ENCODE measurements around the gene BANK1.

Gene BANK1

GRCh38 chr4:101791182-101791558 is 640 bp downstream of the BANK1 start:
- Mint-ChIP-seq H3K4me3 (peak overlapping the region; percentile 56), H3K9me3 (peaks cover 3% of the 10 kb centered on the region), H3K36me3 (ENCODE audit: low read depth) (no peaks in the 10 kb centered on the region), H3K4me1 (ENCODE audit: low read depth) (peaks cover 14% of the 10 kb centered on the region), H3K27ac (no peak overlapping the region), H3K27me3 (peaks cover 60% of the 10 kb centered on the region)
- DNase-seq = no peak

DNA sequence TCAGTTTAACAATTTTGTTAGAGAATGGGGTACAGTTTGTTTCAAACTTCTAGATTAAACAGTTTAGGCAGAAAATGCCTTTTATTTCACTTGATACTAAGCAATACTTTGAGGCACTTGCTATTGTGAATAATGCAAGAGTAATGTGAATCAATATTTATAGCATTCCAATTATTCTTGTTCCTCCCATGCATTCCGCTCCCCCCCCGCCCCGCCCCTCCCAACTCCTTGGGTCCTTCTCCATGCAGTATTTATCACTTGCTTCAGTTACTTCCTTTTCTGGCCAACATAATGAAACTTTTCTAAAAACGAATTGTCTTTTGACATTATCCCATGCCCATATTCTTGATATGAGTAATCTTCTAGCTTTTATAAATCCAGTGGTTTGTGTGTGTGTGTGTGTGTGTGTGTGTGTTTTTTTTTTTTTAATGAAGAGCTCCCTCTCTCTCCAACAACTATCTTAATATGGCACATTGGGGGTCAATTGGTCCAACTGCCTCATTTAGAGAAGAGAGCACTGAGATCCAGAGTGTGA is 1.6 kb downstream of the BANK1 start:
- peaks cover 62% of the 10 kb centered on the region for H3K27me3 Mint-ChIP-seq
- H3K36me3 Mint-ChIP-seq (ENCODE audit: low read depth) = no peaks in the 10 kb centered on the region
- peaks cover 1% of the 10 kb centered on the region for H3K9me3 Mint-ChIP-seq
- no peak overlapping the region for H3K4me3 Mint-ChIP-seq
- no peak for DNase-seq
- peaks cover 14% of the 10 kb centered on the region for H3K4me1 Mint-ChIP-seq (ENCODE audit: low read depth)
- H3K27ac Mint-ChIP-seq = no peak overlapping the region

GRCh38 chr4:101793397-101793796 is 2.9 kb downstream of the BANK1 start:
- Mint-ChIP-seq H3K4me1 (ENCODE audit: low read depth) (peaks cover 14% of the 10 kb centered on the region), H3K4me3 (no peak overlapping the region), H3K27me3 (peaks cover 57% of the 10 kb centered on the region), H3K36me3 (ENCODE audit: low read depth) (no peaks in the 10 kb centered on the region), H3K27ac (no peak overlapping the region), H3K9me3 (no peaks in the 10 kb centered on the region)
- DNase-seq = no peak

DNA sequence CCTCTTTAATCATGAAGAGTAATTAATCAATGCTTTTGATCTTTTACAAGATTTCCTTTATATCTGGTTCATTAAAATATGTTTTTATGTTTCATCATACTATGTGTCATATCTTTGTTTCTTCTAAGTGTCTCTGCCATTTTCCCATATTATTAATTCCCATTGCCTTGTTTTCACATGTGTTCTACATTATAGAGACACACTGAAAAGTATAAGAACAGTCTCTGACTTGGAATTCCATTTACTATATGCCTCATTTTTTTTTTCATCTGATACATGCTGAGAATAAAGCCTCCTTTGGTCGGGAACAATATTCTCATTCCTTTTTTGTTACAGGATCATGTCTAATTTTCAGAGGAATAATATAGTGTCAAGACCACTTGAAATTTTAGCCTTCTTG is 4.3 kb downstream of the BANK1 start:
- Mint-ChIP-seq H3K27me3 (peaks cover 53% of the 10 kb centered on the region), H3K4me1 (ENCODE audit: low read depth) (peaks cover 14% of the 10 kb centered on the region)
- DNase-seq = no peak

GRCh38 chr4:101795704-101796103 is 5.2 kb downstream of the BANK1 start:
- peaks cover 4% of the 10 kb centered on the region for H3K9me3 Mint-ChIP-seq

More for the DNA sequence above, 4.3 kb downstream of the BANK1 start:
- no peaks in the 10 kb centered on the region for H3K36me3 Mint-ChIP-seq (ENCODE audit: low read depth)
- H3K4me3 Mint-ChIP-seq = no peak overlapping the region
- peaks cover 3% of the 10 kb centered on the region for H3K9me3 Mint-ChIP-seq
- no peak overlapping the region for H3K27ac Mint-ChIP-seq

DNA sequence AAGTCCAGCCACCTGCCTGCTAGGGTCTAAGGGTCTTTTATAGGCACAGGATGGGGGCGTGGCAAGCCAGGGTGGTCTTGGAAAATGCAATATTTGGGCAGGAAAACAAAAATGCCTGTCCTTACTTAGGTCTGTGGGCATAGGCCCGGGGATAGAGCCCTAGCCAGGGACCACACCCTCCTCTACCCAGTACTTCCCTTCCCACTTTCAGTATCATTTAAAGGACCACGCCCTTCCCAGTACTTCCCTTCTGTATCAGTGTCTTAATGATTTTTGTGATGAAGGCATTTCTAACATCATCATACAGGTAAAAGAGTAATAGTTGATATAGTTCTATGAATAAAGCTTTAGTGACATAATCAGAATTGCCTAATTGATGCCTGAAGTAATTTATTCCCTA is 11.4 kb downstream of the BANK1 start:
- Mint-ChIP-seq H3K36me3 (ENCODE audit: low read depth) (no peaks in the 10 kb centered on the region), H3K27me3 (peaks cover 11% of the 10 kb centered on the region), H3K27ac (no peak overlapping the region), H3K4me1 (ENCODE audit: low read depth) (no peaks in the 10 kb centered on the region), H3K9me3 (peaks cover 4% of the 10 kb centered on the region), H3K4me3 (no peak overlapping the region)
- no peak for DNase-seq

More at GRCh38 chr4:101795704-101796103, 5.2 kb downstream of the BANK1 start:
- Mint-ChIP-seq H3K36me3 (ENCODE audit: low read depth) (no peaks in the 10 kb centered on the region), H3K27me3 (peaks cover 52% of the 10 kb centered on the region), H3K4me1 (ENCODE audit: low read depth) (peaks cover 7% of the 10 kb centered on the region), H3K4me3 (no peak overlapping the region), H3K27ac (no peak overlapping the region)
- no peak for DNase-seq

GRCh38 chr4:101806914-101807313 is 16.4 kb downstream of the BANK1 start:
- H3K4me3 Mint-ChIP-seq = no peak overlapping the region
- no peaks in the 10 kb centered on the region for H3K36me3 Mint-ChIP-seq (ENCODE audit: low read depth)
- no peaks in the 10 kb centered on the region for H3K4me1 Mint-ChIP-seq (ENCODE audit: low read depth)
- no peaks in the 10 kb centered on the region for H3K9me3 Mint-ChIP-seq
- peaks cover 10% of the 10 kb centered on the region for H3K27me3 Mint-ChIP-seq
- DNase-seq = no peak
- no peak overlapping the region for H3K27ac Mint-ChIP-seq

DNA sequence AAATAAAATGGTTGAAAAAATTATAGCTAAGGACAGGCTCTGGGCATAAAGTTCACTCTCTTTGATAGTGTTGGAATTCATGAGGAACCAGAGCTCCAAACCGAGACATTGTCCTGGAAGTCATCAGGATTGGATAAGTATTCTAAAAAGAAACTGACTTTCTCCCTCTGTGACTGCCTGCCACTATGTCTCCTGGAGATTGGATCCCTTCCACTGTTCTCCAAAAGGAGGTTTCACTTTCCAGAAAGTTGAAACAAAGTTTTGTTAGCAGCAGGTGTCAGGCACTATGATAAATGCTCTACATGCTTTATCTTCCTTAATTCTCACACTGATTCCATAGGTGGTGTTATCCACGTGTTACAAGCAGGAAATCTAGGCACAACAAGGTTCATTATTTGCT is 16.8 kb downstream of the BANK1 start:
- no peak overlapping the region for H3K4me3 Mint-ChIP-seq
- peaks cover 10% of the 10 kb centered on the region for H3K27me3 Mint-ChIP-seq
- no peaks in the 10 kb centered on the region for H3K4me1 Mint-ChIP-seq (ENCODE audit: low read depth)
- H3K36me3 Mint-ChIP-seq (ENCODE audit: low read depth) = no peaks in the 10 kb centered on the region
- no peak overlapping the region for H3K27ac Mint-ChIP-seq
- H3K9me3 Mint-ChIP-seq = no peaks in the 10 kb centered on the region
- no peak for DNase-seq

DNA sequence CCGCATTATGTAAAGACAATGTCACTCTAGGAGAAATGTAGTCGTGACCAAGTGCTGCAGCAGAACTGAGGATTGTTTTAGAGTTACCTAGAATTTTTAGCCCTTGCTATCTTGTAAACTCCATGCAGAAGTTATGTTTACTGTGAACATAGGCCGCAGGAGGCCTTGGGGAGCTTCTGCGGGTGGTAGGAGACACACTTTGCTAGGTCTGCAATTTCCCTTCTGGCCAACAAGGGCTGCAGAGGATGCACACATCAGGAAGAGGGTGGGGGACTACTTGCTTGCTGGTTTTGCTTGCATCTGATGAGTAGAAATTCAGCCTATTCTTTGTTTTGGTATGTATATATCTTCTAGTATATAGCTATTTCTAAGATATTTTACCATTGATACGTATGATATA is 23.1 kb downstream of the BANK1 start:
- Mint-ChIP-seq H3K27ac (no peak overlapping the region), H3K4me3 (no peak overlapping the region), H3K27me3 (peaks cover 4% of the 10 kb centered on the region), H3K36me3 (ENCODE audit: low read depth) (no peaks in the 10 kb centered on the region), H3K4me1 (ENCODE audit: low read depth) (no peaks in the 10 kb centered on the region), H3K9me3 (no peaks in the 10 kb centered on the region)
- DNase-seq = no peak

GRCh38 chr4:101818362-101818761 is 27.8 kb downstream of the BANK1 start:
- no peak for DNase-seq
- H3K36me3 Mint-ChIP-seq (ENCODE audit: low read depth) = no peaks in the 10 kb centered on the region
- no peak overlapping the region for H3K4me3 Mint-ChIP-seq
- peaks cover 15% of the 10 kb centered on the region for H3K27me3 Mint-ChIP-seq
- H3K9me3 Mint-ChIP-seq = peaks cover 9% of the 10 kb centered on the region
- no peaks in the 10 kb centered on the region for H3K4me1 Mint-ChIP-seq (ENCODE audit: low read depth)
- H3K27ac Mint-ChIP-seq = no peak overlapping the region

DNA sequence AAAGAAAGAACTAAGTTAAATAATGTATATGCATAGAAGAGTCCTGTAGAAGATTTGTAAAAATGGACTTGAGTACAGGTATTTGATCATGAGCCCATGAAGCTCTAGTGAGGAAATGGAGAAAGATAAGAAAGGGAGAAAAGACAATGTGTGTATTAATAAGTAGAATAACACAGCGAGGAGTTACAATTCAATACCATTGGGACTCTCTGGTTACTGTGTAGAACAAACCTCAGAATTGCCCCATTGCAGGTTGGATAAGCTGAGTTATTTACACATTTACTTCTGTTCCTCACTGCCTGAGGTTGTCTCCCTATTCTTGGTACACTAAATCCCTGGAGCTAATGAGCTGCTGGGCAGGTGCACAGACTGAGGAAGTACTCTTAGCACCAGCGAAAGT is 33.3 kb downstream of the BANK1 start:
- Mint-ChIP-seq H3K27ac (no peak overlapping the region), H3K4me3 (no peak overlapping the region), H3K9me3 (peaks cover 9% of the 10 kb centered on the region), H3K27me3 (peaks cover 11% of the 10 kb centered on the region), H3K36me3 (ENCODE audit: low read depth) (no peaks in the 10 kb centered on the region), H3K4me1 (ENCODE audit: low read depth) (no peaks in the 10 kb centered on the region)
- no peak for DNase-seq

- Mint-ChIP-seq H3K4me3 (no peak overlapping the region), H3K4me1 (ENCODE audit: low read depth) (no peaks in the 10 kb centered on the region), H3K27me3 (peaks cover 11% of the 10 kb centered on the region), H3K27ac (no peak overlapping the region), H3K36me3 (ENCODE audit: low read depth) (no peaks in the 10 kb centered on the region), H3K9me3 (peaks cover 9% of the 10 kb centered on the region)
- DNase-seq = no peak
These were observed 34.0 kb downstream of the BANK1 start for GRCh38 chr4:101824500-101824899.

DNA sequence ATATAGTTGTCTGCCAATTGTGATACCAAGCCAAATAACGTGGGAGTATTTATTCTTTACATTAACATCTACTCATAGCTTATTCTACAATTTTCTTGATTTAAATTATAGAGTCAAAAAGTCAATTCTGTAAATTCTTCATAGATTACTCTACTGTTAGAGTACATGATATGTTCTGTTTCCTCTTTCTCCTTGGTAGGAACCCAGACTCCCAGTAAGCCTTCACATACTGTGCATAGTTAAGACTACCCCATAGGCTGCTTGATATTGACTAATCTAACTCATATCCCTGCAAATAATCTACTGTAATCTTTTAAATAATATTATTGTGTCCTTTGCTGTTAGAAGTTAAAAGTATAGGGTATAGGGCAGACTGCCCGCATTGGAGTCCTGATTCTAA is 35.4 kb downstream of the BANK1 start:
- H3K9me3 Mint-ChIP-seq = peaks cover 4% of the 10 kb centered on the region
- no peak overlapping the region for H3K27ac Mint-ChIP-seq
- H3K36me3 Mint-ChIP-seq (ENCODE audit: low read depth) = no peaks in the 10 kb centered on the region
- no peak for DNase-seq
- peaks cover 6% of the 10 kb centered on the region for H3K27me3 Mint-ChIP-seq
- H3K4me3 Mint-ChIP-seq = no peak overlapping the region
- no peaks in the 10 kb centered on the region for H3K4me1 Mint-ChIP-seq (ENCODE audit: low read depth)

- Mint-ChIP-seq H3K36me3 (ENCODE audit: low read depth) (no peaks in the 10 kb centered on the region), H3K27me3 (peaks cover 16% of the 10 kb centered on the region), H3K27ac (no peak overlapping the region), H3K9me3 (no peaks in the 10 kb centered on the region), H3K4me3 (no peak overlapping the region), H3K4me1 (ENCODE audit: low read depth) (no peaks in the 10 kb centered on the region)
- DNase-seq = no peak
These were observed 41.3 kb downstream of the BANK1 start for GRCh38 chr4:101831816-101832215.

DNA sequence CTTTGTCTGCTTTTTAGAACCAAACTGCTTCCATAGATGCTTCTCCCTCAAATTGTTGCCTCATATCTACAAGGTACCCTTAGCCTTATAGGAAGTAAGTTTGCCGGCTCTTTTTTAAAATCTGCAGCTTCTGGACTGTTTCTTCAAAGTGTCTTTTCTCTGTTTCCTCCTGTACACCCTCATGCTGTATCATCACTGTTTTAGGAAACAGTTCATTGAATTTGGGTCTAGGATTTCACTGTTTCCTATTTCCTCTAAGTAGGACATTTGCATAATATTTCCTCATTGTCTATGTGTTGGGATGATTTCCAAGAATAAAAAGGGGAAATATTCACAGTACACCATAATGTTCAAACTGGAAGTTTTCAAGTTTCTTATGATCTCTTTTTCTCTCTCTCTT is 43.0 kb downstream of the BANK1 start:
- H3K9me3 Mint-ChIP-seq = no peaks in the 10 kb centered on the region
- no peak overlapping the region for H3K27ac Mint-ChIP-seq
- H3K27me3 Mint-ChIP-seq = peaks cover 16% of the 10 kb centered on the region
- H3K4me3 Mint-ChIP-seq = no peak overlapping the region
- DNase-seq = no peak
- H3K36me3 Mint-ChIP-seq (ENCODE audit: low read depth) = no peaks in the 10 kb centered on the region
- no peaks in the 10 kb centered on the region for H3K4me1 Mint-ChIP-seq (ENCODE audit: low read depth)

Data from activated T-cell treated with anti-CD3 and anti-CD28 coated beads, Interleukin-2, amount 50 U/mL, for 24 hours (primary cell).